ENCODE data around the gene TK2.
"Not testable (repeated sequence)": the region's sequence is repeated elsewhere in the genome, so short reads cannot be mapped to it uniquely, and the experiment has no call there.

The TK2 gene

DNA sequence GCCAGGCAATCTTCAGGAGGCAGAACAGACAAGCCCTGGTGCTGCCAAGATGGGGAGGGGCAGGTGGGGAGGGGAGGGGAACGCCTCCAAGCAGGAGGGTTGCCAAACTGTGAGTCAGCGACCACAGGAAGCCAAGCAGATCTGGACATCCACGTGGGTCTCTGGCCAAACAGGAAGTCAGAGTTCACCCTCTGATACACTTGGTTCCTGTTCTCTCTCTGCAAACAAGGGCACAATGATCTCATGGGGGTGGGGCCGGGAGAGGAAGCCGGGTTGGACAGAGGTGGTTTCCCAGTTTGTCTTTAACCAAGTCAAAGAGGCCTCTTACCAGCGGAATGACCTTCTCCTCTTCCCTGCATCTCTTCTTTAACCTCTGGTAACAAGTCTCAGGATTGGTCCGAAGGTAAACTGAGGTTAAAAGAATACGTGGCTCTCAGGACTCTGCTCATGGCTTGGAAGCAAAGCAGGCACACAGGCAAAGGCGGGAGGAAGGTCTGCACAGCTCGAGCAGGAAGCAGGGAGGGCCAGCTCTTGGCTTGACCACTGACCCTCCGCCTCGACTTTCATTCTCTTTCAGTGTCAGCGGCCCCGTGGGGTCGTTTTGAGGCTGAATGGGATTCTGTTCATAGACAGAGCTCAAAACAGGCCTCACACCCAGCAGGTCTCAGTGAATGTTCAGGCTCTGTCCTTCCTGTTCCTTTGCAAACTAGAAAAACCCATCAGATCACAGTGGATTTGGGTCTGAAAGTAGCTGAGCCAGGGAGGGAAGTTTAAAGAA lies 32.9 kb downstream of the TK2 start:
- ATAC-seq (replicated peaks): peak; percentile 90
- Mint-ChIP-seq H3K27ac (peak overlapping the region; percentile 97 to 100), H3K9me3 (no peaks in the 10 kb centered on the region), H3K27me3 (no peaks in the 10 kb centered on the region), H3K4me3 (peak overlapping the region; percentile 69 to 77), H3K36me3 (ENCODE audit: insufficient read depth) (peaks cover 11% of the 10 kb centered on the region), H3K4me1 (ENCODE audit: low read depth in 2 of 2) (peaks cover 61% of the 10 kb centered on the region in 2 donors)
- DNase-seq: peak; percentile 63 to 76 (median 67)

DNA sequence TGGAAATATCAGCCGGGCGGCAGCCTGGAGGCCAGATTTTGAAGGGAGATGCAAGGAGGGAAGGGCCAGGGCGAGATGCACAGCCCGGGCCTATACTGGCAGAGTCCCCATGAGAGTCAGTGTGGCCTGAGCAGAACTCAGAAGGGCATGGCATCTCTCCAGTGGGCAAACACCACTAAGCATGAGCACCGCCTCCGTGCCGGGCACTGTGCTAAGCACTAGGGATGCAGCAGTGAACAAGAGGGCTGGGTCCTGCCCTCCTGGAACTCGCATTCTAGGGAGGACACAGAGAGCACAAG lies 33.5 kb downstream of the TK2 start:
- H3K27me3 Mint-ChIP-seq: no peaks in the 10 kb centered on the region
- no peaks in the 10 kb centered on the region for H3K9me3 Mint-ChIP-seq
- H3K36me3 Mint-ChIP-seq (ENCODE audit: insufficient read depth): peaks cover 12% of the 10 kb centered on the region
- peak overlapping the region; percentile 69 to 77 for H3K4me3 Mint-ChIP-seq
- H3K27ac Mint-ChIP-seq: peak overlapping the region; percentile 97 to 100
- DNase-seq: no peak
- ATAC-seq (replicated peaks): peak; percentile 16
- peaks cover 58% of the 10 kb centered on the region in 2 donors for H3K4me1 Mint-ChIP-seq (ENCODE audit: low read depth in 2 of 2)

DNA sequence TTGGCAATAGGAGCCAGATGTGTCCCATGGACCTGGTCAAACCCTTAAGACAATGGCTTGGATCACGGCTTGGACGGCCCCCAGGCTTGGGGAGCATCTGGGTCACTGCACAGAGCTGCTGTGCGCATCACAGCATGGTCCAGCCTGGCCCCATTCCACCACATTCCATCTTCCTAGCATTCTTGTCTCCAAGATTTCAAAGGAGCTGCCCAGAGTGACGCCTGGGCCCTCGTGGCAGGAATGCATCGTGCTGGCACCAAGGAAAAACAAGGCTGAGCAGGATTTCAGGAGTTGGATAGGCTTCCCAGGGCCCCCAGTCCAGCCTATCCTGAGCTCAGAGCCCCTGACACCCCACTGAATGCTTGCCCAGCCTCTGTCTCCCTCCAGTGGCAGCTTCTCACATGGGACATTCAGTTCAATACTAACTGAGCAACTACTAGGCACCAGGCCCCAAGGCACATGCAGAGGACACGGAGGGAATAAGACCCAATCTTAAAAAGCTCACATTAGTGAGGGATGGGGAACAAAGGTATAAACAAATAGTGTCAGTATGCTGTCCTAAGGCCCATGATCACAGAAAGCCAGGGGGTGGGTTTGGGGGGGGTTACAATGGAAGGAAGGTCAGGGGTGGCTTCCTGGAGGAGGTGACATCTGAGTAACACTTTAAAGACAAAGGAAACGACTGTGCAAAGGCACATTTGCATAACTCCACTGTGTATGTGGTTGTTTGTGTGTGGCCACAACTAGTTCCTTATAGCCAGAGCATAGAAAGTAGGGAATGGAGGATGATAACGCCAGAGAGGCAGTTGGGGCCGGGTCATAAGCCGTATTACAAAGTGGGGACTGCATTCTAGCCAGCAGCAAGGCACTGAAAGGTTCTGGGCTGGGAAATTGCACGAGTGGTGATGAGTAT lies 34.1 kb downstream of the TK2 start:
- H3K4me3 Mint-ChIP-seq: peak overlapping the region; percentile 69 to 77
- no peaks in the 10 kb centered on the region for H3K27me3 Mint-ChIP-seq
- H3K9me3 Mint-ChIP-seq: no peaks in the 10 kb centered on the region
- peak overlapping the region; percentile 97 to 100 for H3K27ac Mint-ChIP-seq
- peaks cover 52% of the 10 kb centered on the region in 2 donors for H3K4me1 Mint-ChIP-seq (ENCODE audit: low read depth in 2 of 2)
- ATAC-seq (replicated peaks) (no peak), DNase-seq (no peak)
- H3K36me3 Mint-ChIP-seq (ENCODE audit: insufficient read depth): peaks cover 12% of the 10 kb centered on the region

DNA sequence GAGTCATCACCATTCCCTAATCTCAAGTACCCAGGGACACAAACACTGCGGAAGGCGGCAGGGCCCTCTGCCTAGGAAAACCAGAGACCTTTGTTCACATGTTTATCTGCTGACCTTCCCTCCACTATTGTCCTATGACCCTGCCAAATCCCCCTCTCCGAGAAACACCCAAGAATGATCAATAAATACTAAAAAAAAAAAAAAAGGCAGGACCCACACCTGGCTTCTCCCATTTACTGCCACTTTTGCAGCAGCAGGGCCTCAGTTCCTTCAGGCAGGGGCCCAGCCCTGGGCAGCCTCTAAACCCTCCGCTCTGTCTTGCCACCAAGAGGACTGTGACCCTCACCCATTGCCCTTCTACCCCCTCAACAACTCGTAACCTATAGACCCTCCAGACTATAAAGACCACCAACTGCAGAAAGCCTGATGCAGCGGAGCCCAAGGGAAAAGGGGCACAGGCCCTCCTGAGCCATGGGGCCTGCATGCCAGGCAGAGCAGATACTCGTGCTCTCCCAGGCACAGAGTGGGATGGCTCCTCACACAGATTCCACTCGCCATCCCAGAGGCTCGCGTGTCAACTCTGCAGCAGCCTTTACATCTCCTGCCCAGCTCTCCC lies 34.8 kb downstream of the TK2 start:
- DNase-seq; H3K9me3 Mint-ChIP-seq; ATAC-seq (replicated peaks); H3K27me3 Mint-ChIP-seq: not testable (repeated sequence)
- Mint-ChIP-seq H3K27ac (peak overlapping the region; percentile 97 to 100), H3K36me3 (ENCODE audit: insufficient read depth) (peaks cover 12% of the 10 kb centered on the region), H3K4me1 (ENCODE audit: low read depth in 2 of 2) (peaks cover 44 to 46% of the 10 kb centered on the region in 2 donors), H3K4me3 (peak overlapping the region; percentile 39 to 77)

DNA sequence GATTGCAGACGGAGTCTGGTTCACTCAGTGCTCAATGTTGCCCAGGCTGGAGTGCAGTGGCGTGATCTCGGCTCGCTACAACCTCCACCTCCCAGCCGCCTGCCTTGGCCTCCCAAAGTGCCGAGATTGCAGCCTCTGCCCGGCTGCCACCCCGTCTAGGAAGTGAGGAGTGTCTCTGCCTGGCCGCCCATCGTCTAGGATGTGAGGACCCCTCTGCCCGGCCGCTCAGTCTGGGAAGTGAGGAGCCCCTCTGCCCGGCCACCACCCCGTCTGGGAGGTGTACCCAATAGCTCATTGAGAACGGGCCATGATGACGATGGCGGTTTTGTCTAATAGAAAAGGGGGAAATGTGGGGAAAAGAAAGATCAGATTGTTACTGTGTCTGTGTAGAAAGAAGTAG lies 35.5 kb downstream of the TK2 start:
- H3K27me3 Mint-ChIP-seq; ATAC-seq (replicated peaks); H3K9me3 Mint-ChIP-seq; H3K4me3 Mint-ChIP-seq; DNase-seq: not testable (repeated sequence)
- Mint-ChIP-seq H3K27ac (peak overlapping the region; percentile 97 to 100), H3K36me3 (ENCODE audit: insufficient read depth) (peaks cover 14% of the 10 kb centered on the region), H3K4me1 (ENCODE audit: low read depth in 2 of 2) (peaks cover 37 to 39% of the 10 kb centered on the region in 2 donors)

DNA sequence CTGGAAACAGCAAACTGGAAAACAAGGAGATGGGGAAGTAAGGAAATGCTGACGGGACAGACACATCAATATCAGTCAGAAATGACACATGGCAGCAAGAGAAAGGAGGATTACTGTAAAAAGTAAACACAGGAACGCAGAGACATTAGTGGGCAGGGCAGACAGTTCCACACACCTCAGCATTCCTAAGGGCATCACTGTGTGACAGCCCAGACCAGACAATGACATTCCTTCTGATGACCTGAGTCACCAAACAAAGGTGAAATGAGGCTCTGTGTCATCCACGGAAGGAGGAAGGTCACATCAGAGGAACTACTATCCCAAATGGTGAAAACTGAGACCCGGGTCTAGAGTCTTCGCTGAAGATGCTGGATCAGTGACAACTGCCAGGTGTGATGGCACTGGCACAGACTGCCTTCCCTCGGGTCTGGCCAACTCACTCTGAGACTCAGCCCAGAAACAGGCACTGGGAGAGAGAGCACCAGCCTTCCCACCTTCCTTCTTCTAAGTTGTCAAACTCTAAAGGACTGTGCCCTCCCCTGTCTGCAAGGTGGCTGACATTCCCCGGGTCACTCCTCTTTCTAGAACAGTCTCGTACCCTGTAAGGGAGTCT lies 36.7 kb downstream of the TK2 start:
- Mint-ChIP-seq H3K4me1 (ENCODE audit: low read depth in 2 of 2) (peaks cover 37% of the 10 kb centered on the region in 2 donors), H3K27ac (peak overlapping the region; percentile 38 to 70)

DNA sequence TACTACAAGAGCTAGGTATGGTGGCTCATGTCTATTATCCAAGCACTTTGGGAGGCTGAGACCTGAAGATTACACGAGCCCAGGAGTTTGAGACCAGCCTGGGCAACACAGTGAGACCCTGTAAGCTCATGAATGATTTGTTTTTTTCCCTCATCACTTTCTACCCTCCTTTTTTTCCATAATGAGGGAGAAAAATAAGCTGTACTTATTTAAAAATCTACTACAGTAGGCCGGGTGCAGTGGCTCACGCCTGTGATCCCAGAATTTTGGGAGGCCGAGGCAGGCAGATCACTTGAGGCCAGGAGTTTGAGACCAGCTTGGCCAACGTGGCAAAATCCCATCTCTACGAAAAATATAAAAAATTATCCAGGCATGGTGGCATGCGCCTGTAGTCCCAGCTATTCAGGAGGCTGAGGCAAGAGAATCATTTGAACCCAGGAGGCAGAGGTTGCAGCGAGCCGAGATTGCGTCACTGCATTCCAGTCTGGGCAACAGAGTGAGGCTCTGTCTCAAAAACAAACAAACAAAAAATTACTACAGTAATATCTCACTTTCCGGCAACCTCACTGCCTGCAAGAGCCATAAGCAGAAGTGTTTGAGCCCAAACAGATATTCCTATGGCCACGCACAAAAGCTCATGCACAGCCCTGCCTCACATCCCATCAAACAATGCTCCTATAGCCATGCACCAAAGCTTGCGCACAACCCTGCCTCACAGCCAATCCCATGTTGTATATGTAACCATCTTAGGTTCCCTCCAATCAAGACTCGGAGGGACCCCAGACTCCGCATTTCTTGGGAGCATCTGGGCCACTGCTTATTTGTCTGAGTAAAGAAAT lies 37.4 kb downstream of the TK2 start:
- Mint-ChIP-seq H3K9me3 (no peaks in the 10 kb centered on the region), H3K27me3 (no peaks in the 10 kb centered on the region), H3K36me3 (ENCODE audit: insufficient read depth) (peaks cover 13% of the 10 kb centered on the region), H3K4me1 (ENCODE audit: low read depth in 2 of 2) (peaks cover 33 to 34% of the 10 kb centered on the region in 2 donors), H3K27ac (peak overlapping the region; percentile 38 to 70), H3K4me3 (no peak overlapping the region)
- ATAC-seq (replicated peaks): no peak
- DNase-seq: no peak

More for the DNA sequence above, 36.7 kb downstream of the TK2 start:
- no peaks in the 10 kb centered on the region for H3K27me3 Mint-ChIP-seq
- ATAC-seq (replicated peaks): no peak
- no peak for DNase-seq
- H3K9me3 Mint-ChIP-seq: no peaks in the 10 kb centered on the region
- no peak overlapping the region for H3K4me3 Mint-ChIP-seq
- peaks cover 17% of the 10 kb centered on the region for H3K36me3 Mint-ChIP-seq (ENCODE audit: insufficient read depth)

DNA sequence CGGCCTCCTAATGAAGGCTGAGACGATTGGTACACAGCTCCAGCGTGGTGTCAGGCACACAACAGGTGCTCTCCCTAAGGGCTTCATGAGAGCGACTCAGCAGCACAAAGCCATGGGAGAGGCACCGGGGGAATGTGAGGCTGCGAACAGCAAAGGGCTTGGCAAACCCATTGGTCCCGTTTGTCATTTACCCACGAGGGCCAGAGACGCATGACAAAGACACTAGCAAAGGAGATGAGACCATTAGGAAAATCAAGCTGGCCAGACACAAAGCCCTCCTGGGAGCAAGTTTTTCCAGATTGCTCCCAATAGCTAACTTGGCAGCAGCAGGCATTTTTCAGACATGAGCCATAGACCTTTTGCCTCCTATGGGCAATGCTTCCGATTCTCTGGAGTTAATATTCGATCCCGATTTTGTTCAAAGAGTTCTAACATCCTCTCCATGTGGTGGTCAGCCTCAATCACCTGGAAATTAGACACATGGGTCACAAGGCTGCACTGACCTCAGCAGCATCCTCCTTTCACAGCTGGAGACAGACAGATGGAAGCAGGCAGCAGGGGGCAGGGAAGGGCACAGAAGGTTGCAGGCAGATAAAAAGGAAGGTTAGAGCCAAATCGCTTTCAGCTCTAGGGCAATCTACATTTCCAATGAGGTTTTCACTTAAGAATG lies 38.2 kb downstream of the TK2 start:
- H3K4me1 Mint-ChIP-seq (ENCODE audit: low read depth in 2 of 2): peaks cover 25 to 26% of the 10 kb centered on the region in 2 donors
- H3K36me3 Mint-ChIP-seq (ENCODE audit: insufficient read depth): peaks cover 9% of the 10 kb centered on the region
- no peaks in the 10 kb centered on the region for H3K27me3 Mint-ChIP-seq
- ATAC-seq (replicated peaks) (no peak), DNase-seq (no peak)
- no peaks in the 10 kb centered on the region for H3K9me3 Mint-ChIP-seq
- no peak overlapping the region for H3K4me3 Mint-ChIP-seq
- peak overlapping the region in 1 of 2 donors; percentile 70 for H3K27ac Mint-ChIP-seq

DNA sequence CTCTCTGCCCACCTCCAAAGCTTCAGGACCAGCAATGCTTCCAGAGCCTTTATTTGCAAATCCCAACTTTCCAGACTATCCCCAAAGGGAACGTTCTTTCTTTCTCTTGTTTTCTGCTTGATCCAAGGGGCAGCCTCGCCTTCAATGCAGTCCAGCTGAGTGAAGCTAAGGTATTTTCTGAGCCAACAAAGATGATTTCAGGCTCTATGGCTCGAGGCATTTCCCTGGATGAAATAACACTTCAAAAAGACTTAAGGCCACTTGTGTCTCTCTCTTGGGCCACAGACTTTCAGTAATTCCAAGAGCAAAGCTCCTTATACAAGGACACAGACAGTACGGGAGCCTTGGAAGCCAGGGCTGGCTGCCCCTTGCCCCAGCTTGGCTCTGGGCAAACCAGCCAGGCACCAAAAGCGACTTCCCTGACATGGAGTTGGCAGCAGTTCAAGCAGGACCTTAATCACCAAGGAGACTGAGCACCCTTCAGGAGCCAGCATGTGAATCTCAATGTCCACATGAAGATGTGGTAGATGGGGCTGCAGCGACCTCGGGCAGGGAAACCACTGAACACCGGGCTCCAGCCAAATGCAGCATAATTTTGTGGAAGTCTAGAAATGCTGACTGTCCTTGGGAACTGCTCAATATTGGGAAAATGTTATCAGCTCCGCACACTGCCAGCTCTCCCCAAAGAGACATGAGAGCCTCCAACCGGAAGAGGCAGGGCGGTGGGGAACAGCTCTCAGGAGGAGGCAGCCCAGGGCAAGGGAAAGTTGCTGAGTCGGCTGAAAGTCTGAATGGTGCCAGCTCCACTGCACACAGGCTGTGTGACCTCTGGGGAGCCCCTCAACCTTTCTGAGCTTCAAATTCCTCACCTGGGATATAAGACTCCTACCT lies 39.0 kb downstream of the TK2 start:
- Mint-ChIP-seq H3K4me1 (ENCODE audit: low read depth in 2 of 2) (peaks cover 17 to 19% of the 10 kb centered on the region in 2 donors), H3K36me3 (ENCODE audit: insufficient read depth) (peaks cover 9% of the 10 kb centered on the region), H3K27me3 (no peaks in the 10 kb centered on the region), H3K4me3 (no peak overlapping the region), H3K9me3 (no peaks in the 10 kb centered on the region), H3K27ac (no peak overlapping the region)
- DNase-seq (no peak), ATAC-seq (replicated peaks) (no peak)

DNA sequence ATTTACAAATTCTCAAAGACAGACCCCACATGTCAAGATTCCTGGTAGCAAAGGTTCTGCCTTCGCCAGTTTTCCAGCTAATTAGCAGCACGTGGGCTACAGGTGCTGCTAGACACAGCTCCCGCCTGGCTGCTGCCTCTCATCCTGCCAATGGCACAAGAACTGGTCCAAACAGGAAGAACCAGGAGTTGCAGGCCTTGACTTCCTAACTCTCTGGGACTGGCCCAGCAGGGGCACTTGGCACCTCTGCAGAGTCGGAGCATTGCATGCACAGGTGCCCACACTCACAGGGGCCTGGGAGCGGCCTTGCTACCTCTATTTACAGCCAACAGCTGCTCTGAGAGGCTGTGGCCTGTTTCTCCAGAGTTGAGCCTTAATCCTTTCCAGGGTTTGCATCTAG lies 39.6 kb downstream of the TK2 start:
- Mint-ChIP-seq H3K4me1 (ENCODE audit: low read depth in 2 of 2) (peaks cover 11 to 13% of the 10 kb centered on the region in 2 donors), H3K9me3 (no peaks in the 10 kb centered on the region), H3K27ac (peak overlapping the region in 1 of 2 donors; percentile 45), H3K4me3 (no peak overlapping the region), H3K36me3 (ENCODE audit: insufficient read depth) (peaks cover 9% of the 10 kb centered on the region), H3K27me3 (no peaks in the 10 kb centered on the region)
- DNase-seq: no peak
- no peak for ATAC-seq (replicated peaks)

DNA sequence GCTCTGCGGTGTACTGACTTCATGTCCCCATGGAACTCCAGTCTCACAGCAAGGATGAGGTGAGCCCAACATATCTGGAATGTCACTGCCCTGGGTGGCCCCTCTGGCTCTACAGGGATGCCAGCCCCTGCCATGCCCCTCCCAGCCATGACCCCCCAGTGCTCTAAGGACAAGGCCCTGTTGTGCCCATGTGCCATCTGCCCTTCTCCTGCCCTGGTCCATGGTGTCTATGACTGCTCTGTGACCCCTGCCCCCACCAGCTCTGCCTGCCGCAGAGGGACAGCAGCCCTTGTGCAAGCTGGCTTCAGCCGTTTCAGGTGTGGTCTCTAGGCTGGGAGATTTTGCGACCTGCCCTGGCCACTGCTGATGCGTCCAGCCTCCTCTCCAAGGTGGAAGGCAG lies 40.3 kb downstream of the TK2 start:
- H3K36me3 Mint-ChIP-seq (ENCODE audit: insufficient read depth): peaks cover 9% of the 10 kb centered on the region
- ATAC-seq (replicated peaks): no peak
- no peaks in the 10 kb centered on the region for H3K27me3 Mint-ChIP-seq
- H3K4me3 Mint-ChIP-seq: no peak overlapping the region
- no peak for DNase-seq
- peak overlapping the region in 1 of 2 donors; percentile 45 for H3K27ac Mint-ChIP-seq
- H3K4me1 Mint-ChIP-seq (ENCODE audit: low read depth in 2 of 2): peaks cover 5 to 7% of the 10 kb centered on the region in 2 donors
- no peaks in the 10 kb centered on the region for H3K9me3 Mint-ChIP-seq

All from effector memory CD8-positive, alpha-beta T cell (primary cell).